Heart right ventricle (tissue), 16 donors: ENCODE measurements around the gene TEX29. TPM values are rescaled to one million over a fixed set of nuclear protein-coding genes. Genes with fewer than 3 reads are reported as not detected.

Source experiments
- ATAC-seq, 8 donors: fragments of 200-7000 bp; cut with Tn5 transposase; one replicate each; pipeline ENCODE4 v1.9.1; 2020; ENCODE audit warnings: mild to moderate bottlenecking in 8 of 8, moderate library complexity in 8 of 8, moderate number of reproducible peaks in 1 of 8
- DNase-seq, 2 donors: peaks; one replicate each; pipeline ENCODE4 v3.0.0-alpha.2; 2020
- H3K27ac ChIP-seq, 10 donors: fragments of 200-600 bp; sonication (generic) in 2 of 10; one replicate each; pipeline versions ENCODE4 v1.5.0 to v1.8.0; 2020 to 2022; ENCODE audit warnings: mild to moderate bottlenecking in 3 of 10
- H3K27me3 ChIP-seq, 7 donors: fragments of 200-600 bp; one replicate each; pipeline ENCODE4 v1.8.0; 2021 to 2022; ENCODE audit warnings: mild to moderate bottlenecking in 2 of 7
- H3K36me3 ChIP-seq, 9 donors: fragments of 200-600 bp; sonication (generic) in 1 of 9; one replicate each; pipeline versions ENCODE4 v1.5.0 to v1.8.0; 2020 to 2022; ENCODE audit warnings: mild to moderate bottlenecking in 2 of 9
- H3K4me1 ChIP-seq, 9 donors: fragments of 200-600 bp; sonication (generic) in 1 of 9; one replicate each; pipeline versions ENCODE4 v1.5.0 to v1.8.0; 2020 to 2022; ENCODE audit warnings: mild to moderate bottlenecking in 4 of 9
- H3K4me3 ChIP-seq, 10 donors: fragments of 200-600 bp; sonication (generic) in 2 of 10; one replicate each; pipeline versions ENCODE4 v1.5.0 to v1.8.0; 2020 to 2022; ENCODE audit warnings: mild to moderate bottlenecking in 7 of 10, moderate library complexity in 2 of 10
- H3K9me3 ChIP-seq, 11 donors: fragments of 200-600 bp in 10 of 11; sonication (generic) in 2 of 11; one replicate each; pipeline versions ENCODE4 v1.5.0 to v1.8.0; 2013 to 2022; ENCODE audit warnings: mild to moderate bottlenecking in 2 of 11, control low read depth in 1 of 11, moderate library complexity in 1 of 11
- whole genome bisulfite sequencing, 2 donors: extraction: QIAGEN DNeasy Blood & Tissue Kit; methylation state at CpG; one replicate each; pipeline ENCODE4 v1.1.7; 2013; ENCODE audit warnings: inconsistent platforms in 1 of 2; 5-methylcytosine and 5-hydroxymethylcytosine counted together
- intact Hi-C, 10 donors: fragments of 100-400 bp; cut with DNase I; formaldehyde crosslinking; loops; one replicate each; pipeline versions ENCODE4 v1.11.1 to v1.14.2; 2022
- polyA plus RNA-seq, 2 donors: library from polyadenylated mRNA; stranded (reverse); fragments of 200-250 nt; gene quantifications; one replicate each; pipeline ENCODE4 v1.2.3, GENCODE V29; 2013
- total RNA-seq, 10 donors: library from RNA; stranded (reverse); fragmentation: NEBNext Ultra II Directional in 3 of 10; extraction: Animal tissue kit (Norgen Biotek cat#: 25700) in 3 of 10; gene quantifications; one replicate each; pipeline versions ENCODE4 v1.2.1 to v1.2.4, GENCODE V29; 2021 to 2023
- TF ChIP-seq, protein P1 (sequence below), 9 donors: fragments of 200-600 bp; sonication (generic) in 2 of 9; IDR thresholded peaks; one replicate each; pipeline versions ENCODE4 v1.5.0 to v1.8.0; 2021 to 2022; ENCODE audit warnings: antibody characterized with exemption in 9 of 9, mild to moderate bottlenecking in 5 of 9, moderate library complexity in 1 of 9
- donor health status: Arrhythmogenic right ventricular cardiomyopathy.
- donor health status: ischemic (EF 13 %, LVEDD 7.1; RV severe dilation, severe dysfunction).
- donor health status: healthy with polysubstance abuse.
- donor health status: DM: no; HTN: yes; CAD: no.
- donor health status: DM: no; HTN: no; CAD: no.
- donor health status: ischemic (EF 25% LVEDD 6.9; RV normal size, moderate dysfunction).
- donor health status: ischemic (EF 25% LVEDD 5.7; RV mildly dilated, moderate dysfunction).
- donor health status: healthy.
- donor health status: DM: yes; HTN: yes; CAD: no.
- donor health status: Ischemic cardiomyopathy.
- donor health status: ischemic (EF 35%, LVEDD 5.7; RV mildly dilated, moderate dysfunction).
- donor health status: nonischemic (EF 11% LVEDD 7.7; RV severe dilation, severe dysfunction).
- donor health status: DM: yes; HTN: yes; CAD: no.
- donor health status: PGD.
- donor health status: ischemic (EF 29% LVEDD 5.4; RV normal size, mild dysfunction).
- donor health status: nonischemic (EF 23%, LVEDD 6.1; RV moderate dilation, normal function).

Gene TEX29
- total and polyA plus RNA-seq, 12 donors, result 0.22 to 1.1 (median 0.42) TPM; not detected in 6

- no peaks in the 10 kb centered on the region for H3K4me1 ChIP-seq
- no peak overlapping the region for H3K4me3 ChIP-seq
- no peak overlapping the region for H3K27ac ChIP-seq
- ATAC-seq, result no peak
- TF ChIP-seq, protein P1, sequence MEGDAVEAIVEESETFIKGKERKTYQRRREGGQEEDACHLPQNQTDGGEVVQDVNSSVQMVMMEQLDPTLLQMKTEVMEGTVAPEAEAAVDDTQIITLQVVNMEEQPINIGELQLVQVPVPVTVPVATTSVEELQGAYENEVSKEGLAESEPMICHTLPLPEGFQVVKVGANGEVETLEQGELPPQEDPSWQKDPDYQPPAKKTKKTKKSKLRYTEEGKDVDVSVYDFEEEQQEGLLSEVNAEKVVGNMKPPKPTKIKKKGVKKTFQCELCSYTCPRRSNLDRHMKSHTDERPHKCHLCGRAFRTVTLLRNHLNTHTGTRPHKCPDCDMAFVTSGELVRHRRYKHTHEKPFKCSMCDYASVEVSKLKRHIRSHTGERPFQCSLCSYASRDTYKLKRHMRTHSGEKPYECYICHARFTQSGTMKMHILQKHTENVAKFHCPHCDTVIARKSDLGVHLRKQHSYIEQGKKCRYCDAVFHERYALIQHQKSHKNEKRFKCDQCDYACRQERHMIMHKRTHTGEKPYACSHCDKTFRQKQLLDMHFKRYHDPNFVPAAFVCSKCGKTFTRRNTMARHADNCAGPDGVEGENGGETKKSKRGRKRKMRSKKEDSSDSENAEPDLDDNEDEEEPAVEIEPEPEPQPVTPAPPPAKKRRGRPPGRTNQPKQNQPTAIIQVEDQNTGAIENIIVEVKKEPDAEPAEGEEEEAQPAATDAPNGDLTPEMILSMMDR (IDR thresholded peaks at IDR 0.05), result no peak
- H3K27me3 ChIP-seq, result peaks cover 0 to 33% (median 7%) of the 10 kb centered on the region in 7 donors
- WGBS, 2 donors, result 40 to 50% methylated on average over 2 of the region's 2 CpGs
- intact Hi-C loops, result no loop called here
- peaks cover 0 to 6% (median 0%) of the 10 kb centered on the region in 11 donors for H3K9me3 ChIP-seq
- DNase-seq, result no peak
- no peaks in the 10 kb centered on the region for H3K36me3 ChIP-seq
Observed at GRCh38 chr13:111382877-111383276, 62.4 kb downstream of the TEX29 start.

GRCh38 chr13:111383591-111384440 lies 63.4 kb downstream of the TEX29 start:
- Histone ChIP-seq H3K27me3 (peaks cover 0 to 38% (median 8%) of the 10 kb centered on the region in 7 donors), H3K4me1 (no peaks in the 10 kb centered on the region), H3K27ac (no peak overlapping the region), H3K9me3 (peaks cover 0 to 6% (median 0%) of the 10 kb centered on the region in 11 donors), H3K4me3 (no peak overlapping the region), H3K36me3 (no peaks in the 10 kb centered on the region)
- TF ChIP-seq, protein P1 (IDR thresholded peaks at IDR 0.05), result no peak
- DNase-seq (no peak), ATAC-seq (no peak)
- WGBS, 2 donors, result 69 to 71% methylated on average over 21 of the region's 21 CpGs
- intact Hi-C loops, result no loop called here

- intact Hi-C loops, result no loop called here
- no peak for ATAC-seq
- H3K4me1 ChIP-seq, result no peaks in the 10 kb centered on the region
- H3K36me3 ChIP-seq, result no peaks in the 10 kb centered on the region
- DNase-seq, result no peak
- peaks cover 0 to 6% (median 0%) of the 10 kb centered on the region in 11 donors for H3K9me3 ChIP-seq
- 68 to 70% methylated on average over 11 of the region's 11 CpGs for WGBS, 2 donors
- TF ChIP-seq, protein P1 (IDR thresholded peaks at IDR 0.05), result no peak
- no peak overlapping the region for H3K27ac ChIP-seq
- H3K4me3 ChIP-seq, result no peak overlapping the region
- peaks cover 0 to 40% (median 8%) of the 10 kb centered on the region in 7 donors for H3K27me3 ChIP-seq
Observed at GRCh38 chr13:111384441-111385182, 64.2 kb downstream of the TEX29 start.

DNA sequence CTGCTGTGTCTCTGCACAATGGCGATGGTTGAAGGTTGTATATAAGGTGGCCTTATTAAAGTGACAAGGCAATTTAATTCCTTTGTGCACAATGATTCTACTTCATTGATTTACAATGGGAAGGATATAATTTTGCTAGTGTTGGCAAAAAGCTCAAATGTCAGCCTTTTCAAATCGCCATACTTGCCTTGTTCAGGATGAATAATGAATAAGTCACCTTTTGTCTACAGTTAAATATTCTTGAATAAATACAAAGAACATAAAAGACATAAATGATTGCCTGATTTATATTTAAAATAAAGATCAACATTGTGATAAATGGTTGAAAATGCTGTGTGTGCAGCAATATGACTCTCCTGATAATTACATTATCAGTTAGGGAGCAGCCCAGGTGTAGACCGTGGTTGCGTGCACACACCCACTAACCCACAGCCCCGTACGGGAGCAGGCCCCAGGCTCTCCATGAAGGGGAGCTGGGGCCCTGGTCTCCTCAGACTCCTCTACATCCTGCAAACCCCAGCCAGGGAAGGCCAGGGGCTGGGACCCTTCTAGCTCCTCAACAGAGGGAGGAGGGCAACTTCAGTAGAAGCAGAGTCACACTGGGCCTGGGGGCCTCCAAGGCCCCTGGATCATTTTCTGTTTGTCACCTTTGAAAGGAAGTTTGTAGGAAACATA lies 64.9 kb downstream of the TEX29 start:
- intact Hi-C loops, result no loop called here
- H3K36me3 ChIP-seq, result no peaks in the 10 kb centered on the region
- H3K4me3 ChIP-seq, result no peak overlapping the region
- peaks cover 0 to 37% (median 7%) of the 10 kb centered on the region in 7 donors for H3K27me3 ChIP-seq
- H3K9me3 ChIP-seq, result peaks cover 0 to 4% (median 0%) of the 10 kb centered on the region in 11 donors
- no peak overlapping the region for H3K27ac ChIP-seq
- DNase-seq (no peak), ATAC-seq (no peak)
- WGBS, 2 donors, result 78 to 81% methylated on average over 6 of the region's 6 CpGs
- no peaks in the 10 kb centered on the region for H3K4me1 ChIP-seq
- TF ChIP-seq, protein P1 (IDR thresholded peaks at IDR 0.05), result no peak
